Adipocyte (in vitro differentiated cells): ENCODE measurements around the gene SMNDC1.
"Not testable (repeated sequence)": the region's sequence is repeated elsewhere in the genome, so short reads cannot be mapped to it uniquely, and the experiment has no call there.

Experiments
- DNase-seq: peaks from one replicate; pipeline ENCODE4 v3.0.0-alpha.2; 2015; ENCODE audit warnings: low read depth
- H3K27me3 ChIP-seq: replicated peaks from 2 replicates; pipeline ENCODE4 v1.7.0; 2013; ENCODE audit warnings: mild to moderate bottlenecking, low read length, moderate library complexity; ENCODE audit not compliant: control insufficient read depth, insufficient read depth
- H3K36me3 ChIP-seq: 2 replicates; pipeline ENCODE4 v1.7.0; 2013; ENCODE audit warnings: low read length, mild to moderate bottlenecking, moderate library complexity; ENCODE audit not compliant: control insufficient read depth, insufficient read depth, severe bottlenecking
- H3K4me1 ChIP-seq: 2 replicates; pipeline ENCODE4 v1.7.0; 2013; ENCODE audit warnings: mild to moderate bottlenecking, low read length, moderate library complexity; ENCODE audit not compliant: control insufficient read depth, insufficient read depth
- H3K4me3 ChIP-seq: 2 replicates; pipeline ENCODE4 v1.7.0; 2013; ENCODE audit warnings: mild to moderate bottlenecking, low read length, moderate library complexity
- H3K9ac ChIP-seq: 2 replicates; pipeline ENCODE4 v1.7.0; 2013; ENCODE audit warnings: mild to moderate bottlenecking, low read length, moderate library complexity
- H3K9me3 ChIP-seq: 2 replicates; pipeline ENCODE4 v1.7.0; 2013; ENCODE audit warnings: mild to moderate bottlenecking, low read length, moderate library complexity; ENCODE audit not compliant: control insufficient read depth

Gene SMNDC1

GRCh38 chr10:110267276-110267675 lies 37.4 kb downstream of the SMNDC1 start:
- peaks cover 35% of the 10 kb centered on the region for H3K4me1 ChIP-seq
- no peaks in the 10 kb centered on the region for H3K36me3 ChIP-seq
- H3K9me3 ChIP-seq: no peaks in the 10 kb centered on the region
- H3K4me3 ChIP-seq: no peak overlapping the region
- H3K27me3 ChIP-seq: no peaks in the 10 kb centered on the region
- DNase-seq: no peak
- no peak overlapping the region for H3K9ac ChIP-seq

GRCh38 chr10:110265573-110266193 lies 39.0 kb downstream of the SMNDC1 start:
- Histone ChIP-seq H3K9ac (no peak overlapping the region), H3K4me1 (peaks cover 38% of the 10 kb centered on the region), H3K9me3 (no peaks in the 10 kb centered on the region)

GRCh38 chr10:110263164-110263563 lies 41.6 kb downstream of the SMNDC1 start:
- H3K9me3 ChIP-seq: no peaks in the 10 kb centered on the region
- peak overlapping the region; percentile 2 for H3K4me3 ChIP-seq
- peak; percentile 56 for DNase-seq
- no peaks in the 10 kb centered on the region for H3K36me3 ChIP-seq
- H3K27me3 ChIP-seq: no peaks in the 10 kb centered on the region
- H3K4me1 ChIP-seq: peaks cover 18% of the 10 kb centered on the region
- no peak overlapping the region for H3K9ac ChIP-seq

More at GRCh38 chr10:110265573-110266193, 39.0 kb downstream of the SMNDC1 start:
- DNase-seq: no peak
- H3K36me3 ChIP-seq: no peaks in the 10 kb centered on the region
- no peak overlapping the region for H3K4me3 ChIP-seq
- H3K27me3 ChIP-seq: no peaks in the 10 kb centered on the region

- Histone ChIP-seq H3K36me3 (no peaks in the 10 kb centered on the region), H3K4me1 (peaks cover 18% of the 10 kb centered on the region), H3K9me3 (peaks cover under 1% of the 10 kb centered on the region), H3K9ac (no peak overlapping the region), H3K4me3 (no peak overlapping the region), H3K27me3 (no peaks in the 10 kb centered on the region)
- DNase-seq: peak; percentile 32
Measured at GRCh38 chr10:110260746-110261477, 43.8 kb downstream of the SMNDC1 start.

- Histone ChIP-seq H3K9me3 (peaks cover 4% of the 10 kb centered on the region), H3K4me3 (no peak overlapping the region), H3K4me1 (peaks cover 18% of the 10 kb centered on the region), H3K9ac (no peak overlapping the region), H3K27me3 (no peaks in the 10 kb centered on the region), H3K36me3 (peaks cover 3% of the 10 kb centered on the region)
- no peak for DNase-seq
Measured at GRCh38 chr10:110259317-110259716, 45.4 kb downstream of the SMNDC1 start.

- Histone ChIP-seq H3K27me3 (no peaks in the 10 kb centered on the region), H3K36me3 (peaks cover 3% of the 10 kb centered on the region), H3K4me1 (peaks cover 12% of the 10 kb centered on the region), H3K4me3 (no peak overlapping the region), H3K9ac (no peak overlapping the region), H3K9me3 (peaks cover 4% of the 10 kb centered on the region)
- no peak for DNase-seq
Measured at GRCh38 chr10:110258542-110258941, 46.2 kb downstream of the SMNDC1 start.

- Histone ChIP-seq H3K4me3 (no peak overlapping the region), H3K9ac (no peak overlapping the region), H3K4me1 (no peaks in the 10 kb centered on the region), H3K9me3 (peaks cover 4% of the 10 kb centered on the region), H3K36me3 (peaks cover 3% of the 10 kb centered on the region), H3K27me3 (no peaks in the 10 kb centered on the region)
- no peak for DNase-seq
Measured at GRCh38 chr10:110254467-110254866, 50.3 kb downstream of the SMNDC1 start.

GRCh38 chr10:110252151-110252550 lies 52.6 kb downstream of the SMNDC1 start:
- H3K9me3 ChIP-seq: peaks cover 4% of the 10 kb centered on the region
- no peak overlapping the region for H3K9ac ChIP-seq
- peaks cover 3% of the 10 kb centered on the region for H3K36me3 ChIP-seq
- H3K4me1 ChIP-seq: no peaks in the 10 kb centered on the region
- H3K4me3 ChIP-seq: no peak overlapping the region
- no peak for DNase-seq
- no peaks in the 10 kb centered on the region for H3K27me3 ChIP-seq

- H3K9ac ChIP-seq, H3K27me3 ChIP-seq, H3K4me1 ChIP-seq, H3K9me3 ChIP-seq, DNase-seq, H3K4me3 ChIP-seq, H3K36me3 ChIP-seq: not testable (repeated sequence)
Measured at GRCh38 chr10:110251392-110251791, 53.3 kb downstream of the SMNDC1 start.

- H3K9me3 ChIP-seq, H3K9ac ChIP-seq, H3K4me1 ChIP-seq, H3K4me3 ChIP-seq, H3K36me3 ChIP-seq, H3K27me3 ChIP-seq, DNase-seq: not testable (repeated sequence)
Measured at GRCh38 chr10:110249489-110249888, 55.2 kb downstream of the SMNDC1 start.

GRCh38 chr10:110247833-110248232 lies 56.9 kb downstream of the SMNDC1 start:
- H3K36me3 ChIP-seq, H3K4me1 ChIP-seq, H3K4me3 ChIP-seq, DNase-seq, H3K27me3 ChIP-seq, H3K9me3 ChIP-seq, H3K9ac ChIP-seq: not testable (repeated sequence)
